Neural cell (in vitro differentiated cells): ENCODE results near the gene SMIM26. TPM values are rescaled to one million over a fixed set of nuclear protein-coding genes. Genes with fewer than 3 reads are reported as not detected.
"Not testable (repeated sequence)": the region's sequence is repeated elsewhere in the genome, so short reads cannot be mapped to it uniquely, and the experiment has no call there.

Experiments
- H2AFZ ChIP-seq: fragments of 200-600, 300-800 bp; sonication (generic), shearing (Covaris generic); 2 replicates; pipeline ENCODE4 v1.6.0; 2014; ENCODE audit warnings: low read depth, mild to moderate bottlenecking, antibody characterized with exemption, low read length, moderate library complexity
- H3F3A ChIP-seq: fragments of 200-600 bp; shearing (Covaris generic); 2 replicates; pipeline ENCODE4 v1.6.1; 2016; ENCODE audit warnings: mild to moderate bottlenecking, moderate library complexity, mixed read lengths, antibody characterized with exemption, low read length; ENCODE audit not compliant: insufficient read depth, poor library complexity, severe bottlenecking
- H3K27ac ChIP-seq: fragments of 200-600, 300-800 bp; sonication (generic), shearing (Covaris generic); 2 replicates; pipeline ENCODE4 v1.5.1; 2014; ENCODE audit warnings: mild to moderate bottlenecking, low read length, moderate library complexity
- H3K27me3 ChIP-seq: fragments of 300-800, 200-600 bp; sonication (generic), shearing (Covaris generic); 2 replicates; pipeline ENCODE4 v1.6.0; 2014; ENCODE audit warnings: mild to moderate bottlenecking, low read depth, low read length, moderate library complexity; ENCODE audit not compliant: insufficient read depth
- H3K36me3 ChIP-seq: fragments of 300-800, 200-600 bp; sonication (generic), shearing (Covaris generic); 2 replicates; pipeline ENCODE4 v1.5.1; 2014; ENCODE audit warnings: mild to moderate bottlenecking, antibody characterized with exemption, low read length, moderate library complexity; ENCODE audit not compliant: insufficient read depth
- H3K4me2 ChIP-seq: fragments of 300-800, 200-600 bp; sonication (generic), shearing (Covaris generic); 2 replicates; pipeline ENCODE4 v1.6.0; 2014; ENCODE audit warnings: mild to moderate bottlenecking, low read length
- H3K4me3 ChIP-seq: fragments of 300-800, 200-600 bp; sonication (generic), shearing (Covaris generic); 2 replicates; pipeline ENCODE4 v1.5.1; 2014; ENCODE audit warnings: mild to moderate bottlenecking, low read length, moderate library complexity
- H3K79me2 ChIP-seq: fragments of 200-600 bp; shearing (Covaris generic); replicated peaks from 2 replicates; pipeline ENCODE4 v1.6.0; 2014; ENCODE audit warnings: mild to moderate bottlenecking, low read length, moderate library complexity; ENCODE audit not compliant: insufficient read depth
- H3K9ac ChIP-seq: fragments of 300-800, 200-600 bp; sonication (generic), shearing (Covaris generic); 2 replicates; pipeline ENCODE4 v1.6.1; 2016; ENCODE audit warnings: mild to moderate bottlenecking, low read length, mixed read lengths
- H3K9me2 ChIP-seq: fragments of 200-600 bp; shearing (Covaris generic); 2 replicates; pipeline ENCODE4 v1.6.1; 2016; ENCODE audit warnings: mild to moderate bottlenecking, low read length, mixed read lengths; ENCODE audit not compliant: insufficient read depth
- H3K9me3 ChIP-seq: fragments of 200-600, 300-800 bp; sonication (generic), shearing (Covaris generic); 2 replicates; pipeline ENCODE4 v1.6.1; 2016; ENCODE audit warnings: mild to moderate bottlenecking, mixed run types, low read length, moderate library complexity, mixed read lengths
- H4K20me1 ChIP-seq: fragments of 200-600 bp; shearing (Covaris generic); 2 replicates; pipeline ENCODE4 v1.6.1; 2016; ENCODE audit warnings: mild to moderate bottlenecking, mixed run types; ENCODE audit not compliant: insufficient read depth
- CTCF ChIP-seq: fragments of 450-650 bp; IDR thresholded peaks from 2 replicates; pipeline ENCODE4 v1.5.1; 2014; ENCODE audit warnings: antibody characterized with exemption, mild to moderate bottlenecking, moderate library complexity; ENCODE audit not compliant: poor library complexity, severe bottlenecking
- EP300 ChIP-seq: fragments of 450-650 bp; conservative IDR thresholded peaks from 2 replicates; pipeline ENCODE4 v1.6.1; 2014; ENCODE audit warnings: antibody characterized with exemption, mild to moderate bottlenecking, moderate library complexity; ENCODE audit not compliant: poor library complexity, severe bottlenecking
- EZH2 ChIP-seq: fragments of 200-600, 300-800 bp; shearing (Covaris generic), sonication (generic); IDR thresholded peaks from 2 replicates; pipeline ENCODE4 v1.6.1; 2014; ENCODE audit warnings: antibody characterized with exemption, low read length, borderline replicate concordance, mild to moderate bottlenecking; ENCODE audit not compliant: insufficient read depth, poor library complexity, severe bottlenecking
- MXI1 ChIP-seq: fragments of 450-650 bp; conservative IDR thresholded peaks from 2 replicates; pipeline ENCODE4 v1.6.1; 2014; ENCODE audit warnings: antibody characterized with exemption, mild to moderate bottlenecking; ENCODE audit not compliant: poor library complexity, severe bottlenecking
- POLR2AphosphoS5 ChIP-seq: IDR thresholded peaks from 2 replicates; pipeline ENCODE4 v1.6.1; 2012
- RAD21 ChIP-seq: fragments of 450-650 bp; conservative IDR thresholded peaks from 2 replicates; pipeline ENCODE4 v1.6.1; 2014; ENCODE audit warnings: antibody characterized with exemption, mild to moderate bottlenecking, moderate library complexity
- REST ChIP-seq: IDR thresholded peaks from 2 replicates; pipeline ENCODE4 v1.6.1; 2012; ENCODE audit warnings: borderline replicate concordance
- SMC3 ChIP-seq: fragments of 450-650 bp; conservative IDR thresholded peaks from 2 replicates; pipeline ENCODE4 v1.6.1; 2014; ENCODE audit warnings: antibody characterized with exemption, mild to moderate bottlenecking, moderate library complexity; ENCODE audit not compliant: poor library complexity
- TAF1 ChIP-seq: IDR thresholded peaks from 2 replicates; pipeline ENCODE4 v1.6.1; 2012; ENCODE audit warnings: low read depth
- polyA plus RNA-seq: library from polyadenylated mRNA; depleted of rRNA; stranded (reverse); fragments of >200 nt; gene quantifications from 2 replicates; pipeline ENCODE4 v1.2.3, GENCODE V29; 2014

Gene SMIM26
- polyA plus RNA-seq, 1 donor from 2014 or later, result 215 TPM

- Histone ChIP-seq H3K4me3 (no peak overlapping the region), H3K9ac (no peak overlapping the region), H3K4me2 (no peak overlapping the region), H3K27me3 (no peaks in the 10 kb centered on the region), H2AFZ (no peak overlapping the region), H3K9me2 (no peaks in the 10 kb centered on the region), H3K9me3 (no peaks in the 10 kb centered on the region), H4K20me1 (no peaks in the 10 kb centered on the region), H3K79me2 (no peaks in the 10 kb centered on the region), H3F3A (no peaks in the 10 kb centered on the region), H3K27ac (no peak overlapping the region), H3K36me3 (no peaks in the 10 kb centered on the region)
- TF ChIP-seq EZH2, result no peak
- TF ChIP-seq REST, result no peak
- no peak for TF ChIP-seq SMC3
- TF ChIP-seq CTCF, result no peak
- TF ChIP-seq EP300, result no peak
- no peak for TF ChIP-seq MXI1
- no peak for TF ChIP-seq RAD21
- TF ChIP-seq POLR2AphosphoS5, result no peak
- no peak for TF ChIP-seq TAF1
Observed at GRCh38 chr20:18523066-18523465, 44.2 kb upstream of the SMIM26 start.

GRCh38 chr20:18524646-18525045 lies 42.6 kb upstream of the SMIM26 start:
- Histone ChIP-seq H3K27ac (no peak overlapping the region), H3F3A (no peaks in the 10 kb centered on the region), H3K9me2 (no peaks in the 10 kb centered on the region), H3K9me3 (no peaks in the 10 kb centered on the region), H3K36me3 (no peaks in the 10 kb centered on the region), H2AFZ (no peak overlapping the region), H3K79me2 (no peaks in the 10 kb centered on the region), H3K4me2 (no peak overlapping the region), H3K4me3 (no peak overlapping the region), H3K27me3 (no peaks in the 10 kb centered on the region), H4K20me1 (no peaks in the 10 kb centered on the region), H3K9ac (no peak overlapping the region)
- no peak for TF ChIP-seq POLR2AphosphoS5
- TF ChIP-seq EZH2, result no peak
- TF ChIP-seq REST, result no peak
- no peak for TF ChIP-seq TAF1
- TF ChIP-seq SMC3, result no peak
- no peak for TF ChIP-seq EP300
- TF ChIP-seq MXI1, result no peak
- no peak for TF ChIP-seq RAD21
- TF ChIP-seq CTCF, result no peak

GRCh38 chr20:18526761-18527160 lies 40.5 kb upstream of the SMIM26 start:
- H3K27ac ChIP-seq, result not testable (repeated sequence)

More at GRCh38 chr20:18526761-18527160, 40.5 kb upstream of the SMIM26 start:
- H3F3A ChIP-seq, H4K20me1 ChIP-seq, H3K4me2 ChIP-seq, H3K27me3 ChIP-seq, H3K9me2 ChIP-seq, H3K9me3 ChIP-seq, H2AFZ ChIP-seq, H3K36me3 ChIP-seq, H3K4me3 ChIP-seq, H3K9ac ChIP-seq, H3K79me2 ChIP-seq: not testable (repeated sequence)
